Rectal smooth muscle tissue (tissue), 1 donor: Measurements from ENCODE around the gene MICU2.

Experiments
- H3K27ac ChIP-seq: one replicate; pipeline ENCODE4 v1.7.0; 2013; ENCODE audit warnings: low read depth, low read length, inconsistent platforms
- H3K27me3 ChIP-seq: one replicate; pipeline ENCODE4 v1.7.0; 2013; ENCODE audit warnings: low read length; ENCODE audit not compliant: control insufficient read depth, insufficient read depth
- H3K36me3 ChIP-seq: one replicate; pipeline ENCODE4 v1.7.0; 2013; ENCODE audit warnings: low read length; ENCODE audit not compliant: control insufficient read depth, insufficient read depth
- H3K4me1 ChIP-seq: one replicate; pipeline ENCODE4 v1.7.0; 2013; ENCODE audit warnings: low read length; ENCODE audit not compliant: control insufficient read depth, insufficient read depth
- H3K4me3 ChIP-seq: one replicate; pipeline ENCODE4 v1.7.0; 2013; ENCODE audit warnings: low read length
- H3K9ac ChIP-seq: one replicate; pipeline ENCODE4 v1.7.0; 2013; ENCODE audit warnings: low read length

MICU2 gene

GRCh38 chr13:21538280-21538679 is 65.7 kb downstream of the MICU2 start:
- H3K27me3 ChIP-seq, result no peaks in the 10 kb centered on the region
- H3K4me1 ChIP-seq, result no peaks in the 10 kb centered on the region
- no peak overlapping the region for H3K27ac ChIP-seq

DNA sequence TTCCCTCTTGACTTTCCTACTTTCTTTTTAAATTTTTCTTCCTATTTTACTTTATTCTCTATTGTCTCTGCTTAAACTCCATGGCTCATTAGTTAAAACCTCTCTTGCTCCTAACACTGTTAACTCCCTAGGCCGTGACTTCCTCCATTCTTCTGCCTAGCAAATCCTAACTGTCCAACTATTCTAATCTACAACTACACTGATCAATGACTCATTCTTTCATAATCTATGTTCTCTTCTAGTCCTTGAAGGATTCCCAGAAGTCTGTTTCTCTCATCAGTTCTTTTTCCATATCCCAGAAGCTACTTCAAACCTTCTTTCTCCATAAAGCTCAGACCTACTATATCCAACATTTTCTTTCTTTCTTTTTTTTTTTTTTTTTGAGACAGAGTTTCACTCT is 66.9 kb downstream of the MICU2 start:
- no peak overlapping the region for H3K4me3 ChIP-seq
- H3K9ac ChIP-seq, result no peak overlapping the region
- H3K27me3 ChIP-seq, result no peaks in the 10 kb centered on the region
- H3K36me3 ChIP-seq, result peaks cover 2% of the 10 kb centered on the region
- H3K4me1 ChIP-seq, result no peaks in the 10 kb centered on the region
- no peak overlapping the region for H3K27ac ChIP-seq

More at GRCh38 chr13:21538280-21538679, 65.7 kb downstream of the MICU2 start:
- Histone ChIP-seq H3K4me3 (no peak overlapping the region), H3K9ac (no peak overlapping the region), H3K36me3 (peaks cover 2% of the 10 kb centered on the region)

DNA sequence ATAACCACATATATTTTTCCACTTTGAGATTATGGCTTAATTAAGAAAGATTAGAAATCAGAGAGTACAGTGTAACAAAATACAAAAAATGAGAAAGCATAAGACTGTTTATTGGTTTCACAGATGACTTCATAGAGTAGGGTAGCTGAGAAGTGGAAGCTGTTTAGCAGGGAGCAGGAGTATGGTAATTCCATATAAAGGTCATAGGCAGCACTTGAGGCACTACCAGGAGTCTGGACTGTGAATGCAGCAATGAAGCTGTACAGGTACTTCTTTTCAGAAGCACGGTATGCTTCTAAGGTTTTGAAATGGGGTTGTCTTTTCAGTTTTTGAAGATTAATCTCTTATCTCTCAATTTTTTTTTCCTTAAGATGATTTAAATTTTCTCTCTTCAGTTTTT is 69.2 kb downstream of the MICU2 start:
- no peaks in the 10 kb centered on the region for H3K4me1 ChIP-seq
- no peaks in the 10 kb centered on the region for H3K27me3 ChIP-seq
- peaks cover 2% of the 10 kb centered on the region for H3K36me3 ChIP-seq
- H3K9ac ChIP-seq, result no peak overlapping the region
- no peak overlapping the region for H3K27ac ChIP-seq
- no peak overlapping the region for H3K4me3 ChIP-seq

- H3K9ac ChIP-seq, result no peak overlapping the region
- H3K36me3 ChIP-seq, result no peaks in the 10 kb centered on the region
- no peak overlapping the region for H3K27ac ChIP-seq
- no peaks in the 10 kb centered on the region for H3K27me3 ChIP-seq
- no peaks in the 10 kb centered on the region for H3K4me1 ChIP-seq
- H3K4me3 ChIP-seq, result no peak overlapping the region
Observed at GRCh38 chr13:21531455-21531854, 72.5 kb downstream of the MICU2 start.

DNA sequence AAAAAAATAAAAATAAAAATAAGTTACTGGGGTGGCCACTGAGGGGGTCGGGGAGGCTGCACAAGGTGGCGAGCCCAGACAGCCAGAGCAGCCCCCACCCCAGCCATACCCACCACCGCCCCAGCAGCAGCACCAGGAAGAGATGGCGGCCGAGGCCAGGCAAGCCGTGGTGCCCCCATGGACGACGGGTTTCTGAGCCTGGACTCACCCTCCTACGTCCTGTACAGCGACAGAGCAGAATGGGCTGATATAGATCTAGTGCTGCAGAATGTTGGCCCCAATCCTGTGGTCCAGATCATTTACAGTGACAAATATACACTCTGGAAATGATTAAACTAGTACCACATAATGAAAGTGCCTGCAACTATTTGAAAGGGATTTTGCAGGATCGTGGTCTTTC is 73.3 kb downstream of the MICU2 start:
- H3K9ac ChIP-seq, result no peak overlapping the region

GRCh38 chr13:21529146-21529893 is 74.7 kb downstream of the MICU2 start:
- H3K4me1 ChIP-seq, result no peaks in the 10 kb centered on the region
- H3K9ac ChIP-seq, result no peak overlapping the region
- H3K36me3 ChIP-seq, result no peaks in the 10 kb centered on the region
- H3K27me3 ChIP-seq, result no peaks in the 10 kb centered on the region
- H3K4me3 ChIP-seq, result no peak overlapping the region
- no peak overlapping the region for H3K27ac ChIP-seq

More for the DNA sequence above, 73.3 kb downstream of the MICU2 start:
- Histone ChIP-seq H3K4me3 (no peak overlapping the region), H3K36me3 (no peaks in the 10 kb centered on the region), H3K4me1 (no peaks in the 10 kb centered on the region), H3K27me3 (no peaks in the 10 kb centered on the region), H3K27ac (no peak overlapping the region)

- Histone ChIP-seq H3K27ac (no peak overlapping the region), H3K4me1 (no peaks in the 10 kb centered on the region), H3K27me3 (no peaks in the 10 kb centered on the region), H3K9ac (no peak overlapping the region), H3K4me3 (no peak overlapping the region), H3K36me3 (no peaks in the 10 kb centered on the region)
Observed at GRCh38 chr13:21528616-21529015, 75.4 kb downstream of the MICU2 start.

- Histone ChIP-seq H3K4me1 (no peaks in the 10 kb centered on the region), H3K4me3 (no peak overlapping the region), H3K27me3 (no peaks in the 10 kb centered on the region), H3K27ac (no peak overlapping the region), H3K9ac (no peak overlapping the region), H3K36me3 (no peaks in the 10 kb centered on the region)
Observed at GRCh38 chr13:21526707-21527540, 77.0 kb downstream of the MICU2 start.

GRCh38 chr13:21522847-21523246 is 81.1 kb downstream of the MICU2 start:
- no peaks in the 10 kb centered on the region for H3K27me3 ChIP-seq
- H3K4me1 ChIP-seq, result no peaks in the 10 kb centered on the region
- no peak overlapping the region for H3K9ac ChIP-seq
- H3K36me3 ChIP-seq, result no peaks in the 10 kb centered on the region
- H3K27ac ChIP-seq, result no peak overlapping the region
- H3K4me3 ChIP-seq, result no peak overlapping the region

DNA sequence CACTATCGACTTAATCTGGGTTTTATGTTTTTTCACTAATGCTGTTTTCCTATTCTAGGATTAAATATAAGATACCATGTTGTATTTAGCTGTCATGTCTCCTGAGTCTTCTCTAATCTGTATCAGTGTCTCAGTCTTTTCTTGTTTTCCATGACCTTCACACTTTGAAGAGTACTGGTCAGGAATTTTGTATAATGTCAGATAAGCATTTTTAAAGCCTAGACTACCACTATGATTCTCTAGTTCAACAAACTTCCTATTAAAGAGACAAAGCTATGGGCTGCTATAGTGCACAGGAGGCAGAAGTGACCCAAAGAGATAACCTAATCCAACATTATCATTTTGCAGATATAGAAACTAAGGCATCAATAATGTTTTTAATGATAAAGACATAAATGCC is 81.8 kb downstream of the MICU2 start:
- no peaks in the 10 kb centered on the region for H3K36me3 ChIP-seq
- H3K9ac ChIP-seq, result no peak overlapping the region
- no peaks in the 10 kb centered on the region for H3K4me1 ChIP-seq
- H3K27me3 ChIP-seq, result no peaks in the 10 kb centered on the region
- no peak overlapping the region for H3K4me3 ChIP-seq
- no peak overlapping the region for H3K27ac ChIP-seq

DNA sequence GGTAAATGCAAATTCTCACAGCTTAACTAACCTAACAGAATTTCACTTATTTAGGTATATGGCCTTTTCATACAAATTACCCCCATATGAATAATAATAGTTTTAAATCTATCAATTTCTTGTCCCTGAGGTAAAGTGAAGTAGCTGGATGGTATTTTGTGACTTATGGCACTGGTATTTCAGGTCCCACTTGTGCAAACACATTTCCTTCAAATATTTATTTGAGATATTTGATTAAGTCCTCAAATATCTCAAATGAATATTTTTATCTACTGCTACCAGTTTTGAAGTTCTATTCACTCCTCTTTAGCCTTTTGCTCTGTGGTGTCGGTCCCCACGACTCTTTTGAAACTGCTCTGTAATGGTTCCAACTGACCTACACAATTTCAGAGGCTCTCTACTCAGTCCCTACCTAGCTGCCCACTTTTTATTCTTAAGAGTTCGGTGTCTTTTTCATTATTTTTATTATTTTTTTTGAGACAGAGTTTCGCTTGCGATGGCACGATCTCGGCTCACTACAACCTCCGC is 85.3 kb downstream of the MICU2 start:
- Histone ChIP-seq H3K27me3 (no peaks in the 10 kb centered on the region), H3K36me3 (no peaks in the 10 kb centered on the region), H3K4me1 (no peaks in the 10 kb centered on the region), H3K9ac (no peak overlapping the region), H3K4me3 (no peak overlapping the region), H3K27ac (no peak overlapping the region)

GRCh38 chr13:21517576-21517975 is 86.4 kb downstream of the MICU2 start:
- Histone ChIP-seq H3K27me3 (no peaks in the 10 kb centered on the region), H3K27ac (no peak overlapping the region), H3K4me3 (no peak overlapping the region), H3K36me3 (no peaks in the 10 kb centered on the region), H3K4me1 (no peaks in the 10 kb centered on the region), H3K9ac (no peak overlapping the region)
